HTR-8/SVneo (cell line): ENCODE data around the gene TNK2.
"Not testable (repeated sequence)": the region's sequence is repeated elsewhere in the genome, so short reads cannot be mapped to it uniquely, and the experiment has no call there.

ENCODE experiments used
- DNase-seq: peaks from one replicate; pipeline ENCODE4 v3.0.0; 2011; ENCODE audit warnings: low spot score, mixed read lengths; ENCODE audit not compliant: insufficient read length
- FAIRE-seq: peaks from 2 replicates; lab custom pipeline; 2011; peaks lifted over from hg19 to GRCh38; lab: Jason Lieb, UNC

Gene TNK2

DNA sequence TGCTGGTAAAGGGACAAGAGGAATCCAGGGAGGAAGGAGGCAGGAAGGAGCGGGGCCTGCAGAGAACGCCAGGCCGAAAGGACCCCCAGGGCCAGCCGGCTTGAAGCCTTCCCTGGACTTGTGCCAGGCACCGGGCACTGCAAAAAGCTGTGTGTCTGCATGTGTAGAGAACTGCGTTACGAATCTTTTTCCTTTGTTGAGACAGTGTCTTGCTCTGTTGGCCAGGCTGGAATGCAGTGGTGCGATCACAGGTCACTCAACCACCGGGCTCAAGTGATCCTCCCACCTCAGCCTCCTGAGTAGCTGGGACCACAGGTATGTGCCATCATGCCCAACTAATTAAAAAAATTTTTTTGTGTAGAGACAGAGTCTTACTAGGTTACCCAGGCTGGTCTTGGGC lies 79.6 kb downstream of the TNK2 start:
- no peak for FAIRE-seq
- DNase-seq = no peak

DNA sequence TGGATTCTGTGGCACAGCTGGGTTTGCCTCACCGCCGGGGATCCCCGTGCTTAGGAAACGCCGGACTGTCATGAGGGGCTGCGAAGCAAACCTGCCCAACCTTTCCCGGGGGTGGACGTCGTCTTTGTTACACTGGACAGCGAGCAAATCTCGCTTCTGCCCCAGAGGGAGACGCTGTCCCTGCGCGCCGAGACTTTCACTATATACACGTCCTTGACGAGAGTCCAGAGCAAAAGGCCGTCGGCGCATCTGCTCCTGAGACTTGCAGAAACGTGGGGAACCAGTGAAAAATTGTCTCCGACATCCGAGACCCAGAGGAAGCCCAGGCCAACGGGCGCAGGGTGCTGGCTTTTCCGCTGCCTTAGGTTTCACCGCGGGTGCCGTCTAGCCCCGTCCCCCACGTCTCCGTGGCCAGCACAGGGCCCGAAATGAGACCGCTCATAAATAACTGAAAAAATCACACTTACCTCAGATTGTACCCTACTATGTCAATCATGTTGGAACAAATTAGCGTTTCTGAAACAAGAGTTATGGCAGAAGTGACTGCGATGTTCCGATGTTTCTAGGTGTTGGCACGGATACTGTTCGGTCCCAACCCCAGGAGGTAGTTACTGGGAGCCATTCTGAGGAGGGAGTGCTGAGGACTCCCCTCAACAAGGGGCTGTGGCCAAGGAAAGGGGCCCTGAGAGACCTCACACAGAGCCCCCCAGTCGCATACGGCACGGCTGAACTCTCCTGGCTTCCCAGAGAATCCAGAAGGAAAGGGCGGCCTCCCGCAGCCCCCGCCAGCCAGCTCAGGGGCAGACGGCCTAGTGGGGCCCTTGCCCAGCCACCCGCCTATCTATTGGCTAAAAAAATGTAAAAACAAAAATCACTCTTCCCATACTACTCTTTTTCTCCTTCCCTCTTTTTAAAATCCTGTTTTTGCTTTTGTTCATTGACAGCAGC lies 82.2 kb downstream of the TNK2 start:
- no peak for FAIRE-seq

DNA sequence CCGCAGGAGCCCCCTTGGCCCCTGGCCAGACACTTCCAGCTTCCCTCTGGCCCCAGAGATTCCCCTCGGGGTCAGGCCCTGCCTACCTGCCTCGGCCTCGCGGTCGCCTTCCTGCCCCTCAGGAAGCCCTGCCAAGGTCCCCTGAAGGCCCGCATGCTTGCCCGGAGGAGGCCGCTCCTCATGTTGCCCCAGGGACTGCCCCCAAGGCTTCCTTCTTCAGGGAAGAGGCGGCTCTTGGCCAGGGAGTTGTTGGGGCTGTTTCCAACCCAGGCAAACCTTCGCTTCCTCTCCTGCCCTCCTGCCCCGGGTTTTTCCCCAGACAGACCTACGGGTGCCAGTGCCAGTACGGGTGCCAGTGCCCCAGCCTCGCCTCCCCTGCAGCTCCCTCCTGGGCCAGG lies 83.2 kb downstream of the TNK2 start:
- DNase-seq (no peak), FAIRE-seq (no peak)

More for the DNA sequence above, 82.2 kb downstream of the TNK2 start:
- DNase-seq = no peak

DNA sequence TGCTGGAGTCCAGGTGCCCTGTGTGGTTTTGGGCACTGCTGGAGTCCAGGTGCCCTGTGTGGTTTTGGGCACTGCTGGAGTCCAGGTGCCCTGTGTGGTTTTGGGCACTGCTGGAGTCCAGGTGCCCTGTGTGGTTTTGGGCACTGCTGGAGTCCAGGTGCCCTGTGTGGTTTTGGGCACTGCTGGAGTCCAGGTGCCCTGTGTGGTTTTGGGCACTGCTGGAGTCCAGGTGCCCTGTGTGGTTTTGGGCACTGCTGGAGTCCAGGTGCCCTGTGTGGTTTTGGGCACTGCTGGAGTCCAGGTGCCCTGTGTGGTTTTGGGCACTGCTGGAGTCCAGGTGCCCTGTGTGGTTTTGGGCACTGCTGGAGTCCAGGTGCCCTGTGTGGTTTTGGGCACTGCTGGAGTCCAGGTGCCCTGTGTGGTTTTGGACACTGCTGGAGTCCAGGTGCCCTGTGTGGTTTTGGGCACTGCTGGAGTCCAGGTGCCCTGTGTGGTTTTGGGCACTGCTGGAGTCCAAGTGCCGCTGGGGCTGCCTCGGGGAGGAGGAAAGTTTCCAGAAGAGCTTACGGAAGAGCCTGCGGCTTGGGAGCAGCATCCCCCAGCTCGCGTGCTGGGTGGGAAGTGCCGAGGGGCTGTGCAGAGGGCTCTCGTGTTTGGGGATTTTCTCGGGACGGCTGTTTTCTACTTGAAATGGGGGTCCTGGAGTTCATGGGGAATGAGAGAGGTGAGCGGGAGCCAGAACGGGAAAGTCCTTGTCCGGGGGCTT lies 83.7 kb downstream of the TNK2 start:
- FAIRE-seq, DNase-seq: not testable (repeated sequence)

DNA sequence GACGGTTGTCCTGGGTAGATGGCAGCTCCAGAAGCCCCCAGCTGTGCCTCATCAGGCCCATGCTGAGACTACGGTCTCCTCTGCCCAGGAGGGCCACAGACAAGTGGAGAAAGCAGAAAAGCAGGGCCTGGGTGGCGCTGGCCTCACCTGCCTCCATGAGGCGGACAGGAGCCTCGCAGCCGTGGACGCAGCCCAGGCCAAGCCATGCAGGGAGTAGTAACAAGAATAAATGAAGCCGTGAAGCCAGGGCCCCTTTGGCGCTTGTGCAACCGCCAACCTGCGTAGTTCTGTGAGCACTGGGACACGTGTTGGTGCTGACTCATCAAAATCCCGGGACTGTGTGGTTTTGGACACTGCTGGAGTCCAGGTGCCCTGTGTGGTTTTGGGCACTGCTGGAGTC lies 84.4 kb downstream of the TNK2 start:
- DNase-seq (no peak), FAIRE-seq (no peak)

DNA sequence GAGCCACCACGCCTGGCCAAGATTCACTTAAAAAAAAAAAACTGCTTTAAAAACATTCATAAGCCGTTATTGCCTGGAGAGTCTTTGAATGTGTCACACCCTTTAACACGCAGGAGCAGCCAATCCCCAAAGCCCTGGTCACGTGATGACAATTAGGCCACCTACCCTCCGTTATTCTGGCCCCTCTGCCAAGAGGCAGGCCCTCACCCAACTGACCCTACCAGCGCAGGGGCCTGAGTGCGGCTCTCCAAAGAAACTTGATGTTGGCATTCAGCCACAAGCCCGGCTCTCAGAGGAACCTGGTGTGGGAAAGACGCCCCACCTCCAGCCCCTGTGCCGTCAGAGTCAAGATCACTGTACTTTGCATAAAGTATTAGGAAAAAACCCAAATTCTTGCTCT lies 85.1 kb downstream of the TNK2 start:
- FAIRE-seq (no peak), DNase-seq (no peak)

DNA sequence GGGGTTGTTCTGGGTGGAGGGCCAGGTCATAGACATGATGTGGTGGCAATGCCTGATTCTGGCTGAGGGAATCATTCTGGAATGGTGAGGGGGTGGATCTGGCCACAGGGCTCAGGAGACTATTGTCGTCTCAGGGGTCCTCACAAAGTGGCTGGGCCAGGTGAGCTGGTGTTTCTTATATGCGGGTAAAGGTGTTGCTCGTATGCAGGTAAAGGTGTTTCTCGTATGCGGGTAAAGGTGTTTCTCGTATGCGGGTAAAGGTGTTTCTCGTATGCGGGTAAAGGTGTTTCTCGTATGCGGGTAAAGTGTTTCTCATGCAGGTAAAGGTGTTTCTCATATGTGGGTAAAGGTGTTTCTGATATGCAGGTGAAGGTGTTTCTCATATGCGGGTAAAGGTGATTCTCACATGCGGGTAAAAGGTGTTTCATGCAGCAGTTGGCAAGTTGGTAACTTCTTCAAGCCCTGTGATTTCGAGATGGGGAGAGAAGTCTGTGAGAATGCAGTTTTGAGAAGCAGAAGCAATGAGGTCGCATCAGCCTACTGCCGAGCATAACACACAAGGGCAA lies 86.1 kb downstream of the TNK2 start:
- DNase-seq (no peak), FAIRE-seq (no peak)

DNA sequence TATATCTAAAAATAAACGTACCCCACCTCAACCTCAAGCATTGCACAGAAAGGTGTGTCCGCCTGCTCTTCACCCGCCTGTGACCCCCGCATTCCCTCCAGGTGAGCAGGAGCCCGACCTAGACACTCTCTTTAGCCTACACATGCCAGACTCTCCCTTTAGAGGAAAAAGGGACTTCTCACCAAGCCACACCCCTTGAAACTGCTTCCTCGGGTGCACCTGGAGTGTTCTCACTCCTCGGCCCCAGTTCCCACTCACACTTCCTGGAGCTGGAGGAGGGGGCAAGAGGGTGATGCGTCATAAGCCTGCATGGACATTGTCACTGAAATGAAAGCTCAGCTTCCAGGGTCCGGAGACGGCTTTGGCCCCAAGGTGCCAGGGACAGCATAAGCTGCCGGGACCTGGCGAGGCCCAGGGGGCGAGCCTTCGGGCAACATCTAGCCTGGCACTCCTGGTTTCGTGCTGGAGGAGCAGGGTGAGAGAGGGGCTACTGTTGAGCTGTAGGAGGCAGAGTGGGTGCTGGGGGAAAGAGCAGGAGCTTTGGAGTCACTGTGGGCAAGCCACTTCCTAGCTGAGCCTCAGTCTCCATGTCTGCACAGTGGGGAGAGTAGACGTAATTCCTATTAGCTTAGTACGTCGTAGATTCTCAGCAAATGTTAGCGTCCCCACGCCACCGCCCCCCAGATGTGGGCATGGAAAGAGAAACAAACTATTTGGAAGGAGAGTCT lies 86.8 kb downstream of the TNK2 start:
- FAIRE-seq = no peak

DNA sequence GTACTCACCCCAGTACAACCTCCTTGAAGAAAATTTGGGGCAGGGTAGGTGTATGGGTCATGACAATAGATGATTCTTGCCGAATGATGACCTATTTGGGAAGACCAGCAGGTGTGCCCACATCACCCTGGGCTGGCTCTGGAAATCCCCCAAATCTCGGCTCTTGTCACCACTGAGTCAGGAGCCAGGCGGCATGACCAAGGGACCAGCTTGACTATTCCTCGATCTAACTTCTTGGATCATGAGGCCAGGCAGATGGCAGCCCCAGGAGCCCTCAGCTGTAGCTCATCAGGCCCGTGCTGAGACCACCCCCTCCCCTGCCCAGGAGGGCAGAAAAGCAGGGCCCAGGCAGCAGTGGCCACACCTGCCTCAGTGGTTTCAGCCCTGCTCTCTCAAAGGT lies 87.5 kb downstream of the TNK2 start:
- FAIRE-seq = no peak

More for the DNA sequence above, 86.8 kb downstream of the TNK2 start:
- DNase-seq = no peak

DNA sequence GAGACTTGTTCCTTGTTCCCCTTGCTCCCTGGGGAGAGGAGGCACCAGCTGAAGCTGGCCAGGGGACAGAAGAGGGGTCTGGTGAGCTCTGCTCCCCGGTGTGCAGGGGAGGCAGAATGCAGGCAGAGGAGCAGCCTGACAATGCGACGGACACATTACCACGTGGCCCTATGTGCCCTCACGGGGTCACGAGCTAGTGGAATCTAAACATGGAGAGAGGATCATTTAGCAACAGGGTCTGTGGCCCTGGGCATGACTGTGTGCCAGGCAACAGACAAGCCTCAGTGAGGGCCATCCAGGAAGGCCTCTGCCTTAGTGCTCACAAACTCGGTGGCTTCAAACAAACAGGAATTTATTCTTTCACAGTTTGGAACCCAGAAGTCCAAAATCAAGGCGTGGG lies 88.2 kb downstream of the TNK2 start:
- DNase-seq = no peak
- FAIRE-seq = no peak

More for the DNA sequence above, 87.5 kb downstream of the TNK2 start:
- DNase-seq = no peak

DNA sequence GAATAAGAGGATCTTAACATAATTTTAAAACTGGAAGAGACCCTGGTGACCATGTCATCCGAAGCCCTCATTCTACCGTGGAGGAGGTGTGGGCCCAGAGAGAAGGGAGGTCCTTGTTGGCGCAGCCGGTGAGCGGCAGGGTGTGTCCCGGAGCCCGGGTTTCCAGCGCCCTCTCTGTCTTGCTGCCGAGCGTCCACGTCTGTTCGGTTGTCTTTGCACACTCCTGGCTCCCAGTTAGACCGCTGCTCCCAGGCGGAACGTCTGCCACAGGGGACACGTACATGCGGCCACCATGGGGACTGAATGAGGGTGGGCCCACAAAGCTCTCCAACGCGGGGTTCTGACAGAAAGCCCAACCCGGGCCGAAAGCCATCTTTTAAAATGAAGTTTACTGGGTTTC lies 90.0 kb downstream of the TNK2 start:
- FAIRE-seq (no peak), DNase-seq (no peak)

DNA sequence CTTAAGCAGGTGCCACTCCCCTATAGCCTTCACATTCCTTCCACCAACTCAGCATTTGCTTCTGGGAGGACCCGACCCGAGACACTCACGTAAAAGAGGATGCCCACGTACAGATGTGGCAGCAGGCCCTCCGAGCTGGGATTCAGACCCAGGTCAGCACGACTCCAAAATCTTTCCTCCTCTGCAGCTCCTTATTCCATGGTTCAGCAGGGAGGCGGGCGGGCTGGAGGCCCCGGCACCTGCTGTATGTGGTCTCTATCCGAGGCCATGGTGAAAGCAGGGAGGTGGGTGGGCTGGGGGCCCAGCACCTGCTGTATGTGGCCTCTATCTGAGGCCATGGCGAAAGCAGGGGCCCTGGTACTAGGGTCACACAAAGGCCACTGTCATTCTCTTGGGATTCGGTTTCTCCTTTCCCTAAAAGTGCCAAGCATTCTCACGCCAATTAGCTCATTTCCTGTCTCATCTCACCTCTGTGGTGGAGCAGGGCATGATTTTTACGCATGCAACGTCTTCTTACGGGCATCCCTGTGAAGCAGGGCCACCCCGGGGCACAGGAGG lies 90.7 kb downstream of the TNK2 start:
- DNase-seq (no peak), FAIRE-seq (no peak)

DNA sequence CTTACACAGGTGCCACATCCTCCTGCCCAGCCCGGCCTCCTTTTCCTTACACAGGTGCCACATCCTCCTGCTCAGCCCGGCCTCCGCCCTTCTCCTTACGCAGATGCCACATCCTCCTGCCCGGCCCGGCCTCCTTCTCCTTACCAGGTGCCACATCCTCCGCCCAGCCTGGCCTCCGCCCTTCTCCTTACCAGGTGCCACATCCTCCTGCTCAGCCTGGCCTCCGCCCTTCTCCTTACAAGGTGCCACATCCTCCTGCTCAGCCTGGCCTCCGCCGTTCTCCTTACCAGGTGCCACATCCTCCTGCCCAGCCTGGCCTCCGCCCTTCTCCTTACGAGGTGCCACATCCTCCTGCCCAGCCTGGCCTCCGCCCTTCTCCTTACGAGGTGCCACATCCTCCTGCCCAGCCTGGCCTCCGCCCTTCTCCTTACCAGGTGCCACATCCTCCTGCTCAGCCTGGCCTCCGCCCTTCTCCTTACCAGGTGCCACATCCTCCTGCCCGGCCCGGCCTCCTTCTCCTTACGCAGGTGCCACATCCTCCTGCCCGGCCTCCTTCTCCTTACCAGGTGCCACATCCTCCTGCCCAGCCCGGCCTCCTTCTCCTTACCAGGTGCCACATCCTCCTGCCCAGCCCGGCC lies 92.0 kb downstream of the TNK2 start:
- FAIRE-seq = peak; percentile 26
- DNase-seq = not testable (repeated sequence)

DNA sequence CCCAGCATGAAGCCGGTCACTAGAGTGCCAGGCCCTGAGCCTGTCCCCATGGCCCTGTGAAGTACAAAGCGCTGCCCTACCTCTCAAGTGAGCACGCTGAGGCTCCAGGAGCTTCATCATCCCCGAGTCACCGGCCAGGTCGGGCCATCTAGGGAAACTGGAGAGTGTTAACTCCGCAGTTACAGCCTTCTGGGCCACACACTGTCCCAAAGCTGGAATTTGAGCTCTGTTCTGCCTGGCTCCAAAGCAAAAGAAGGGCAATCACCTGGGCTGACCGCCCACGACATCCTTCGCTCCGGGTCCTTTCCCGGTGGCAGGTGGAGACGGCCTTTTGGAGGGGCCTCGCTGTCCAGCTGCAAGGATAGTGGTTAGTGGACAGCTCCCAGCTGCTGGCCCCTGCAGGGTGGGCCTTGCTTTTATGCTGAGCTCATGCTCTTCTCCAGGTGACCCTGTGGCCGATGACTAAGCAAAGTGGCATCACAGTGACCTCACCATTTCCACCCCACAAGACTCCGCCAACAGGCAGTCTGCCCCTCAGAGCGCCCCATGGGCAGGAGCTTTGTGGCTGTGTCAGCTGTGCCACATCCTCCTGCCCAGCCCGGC lies 93.1 kb downstream of the TNK2 start:
- FAIRE-seq = no peak
- peak; percentile 48 for DNase-seq

DNA sequence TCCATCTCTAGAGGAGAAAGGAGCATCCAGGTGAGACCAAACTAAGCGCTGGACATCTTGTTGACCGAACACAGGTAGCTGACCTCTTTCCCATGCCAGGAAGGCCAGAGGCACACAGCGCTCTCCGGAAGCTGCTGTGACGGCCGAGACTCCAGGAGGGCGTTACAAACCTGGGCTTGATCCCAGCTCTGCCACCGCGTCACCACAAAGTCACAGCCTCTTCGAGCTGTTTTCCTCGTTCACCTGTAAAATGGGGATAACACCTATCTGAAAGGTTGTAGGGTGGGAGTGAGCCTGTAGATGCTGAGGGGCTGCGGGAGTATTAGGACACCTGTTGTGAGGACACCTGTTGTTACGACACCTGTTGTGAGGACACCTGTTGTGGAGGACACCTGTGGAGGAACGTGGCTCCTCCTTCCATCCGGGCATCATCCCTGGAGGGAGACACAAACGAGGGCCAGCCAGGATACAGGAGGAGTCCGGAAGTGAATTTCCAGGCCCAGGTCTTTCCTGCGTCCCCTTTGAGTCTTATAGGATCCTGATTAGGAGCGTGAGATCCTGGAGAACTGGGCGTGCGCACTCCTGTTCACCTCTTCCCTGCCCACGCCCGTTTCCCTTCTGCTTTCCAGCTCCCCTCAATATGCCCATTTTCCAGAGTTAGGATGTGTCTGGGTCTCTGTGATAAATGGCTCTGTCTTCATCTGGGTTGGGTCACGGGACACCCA lies 94.3 kb downstream of the TNK2 start:
- DNase-seq = no peak

More for the DNA sequence above, 94.3 kb downstream of the TNK2 start:
- FAIRE-seq = no peak
